AG10803 (cell line): Measurements from ENCODE around the gene TOX3.

Experiments used
- DNase-seq: peaks from one replicate; pipeline ENCODE4 v3.0.0; 2010; ENCODE audit warnings: low read depth
- H3K4me3 ChIP-seq: 2 replicates; pipeline ENCODE4 v1.5.1; 2011; ENCODE audit warnings: mild to moderate bottlenecking, low read length, control low read depth
- CTCF ChIP-seq: conservative IDR thresholded peaks from 2 replicates; pipeline ENCODE4 v1.5.1; 2011; ENCODE audit warnings: mild to moderate bottlenecking, low read length, control low read depth, inconsistent platforms

TOX3 gene

GRCh38 chr16:52389045-52389444, 157.9 kb downstream of the TOX3 start:
- no peak for DNase-seq
- TF ChIP-seq CTCF: no peak
- no peak overlapping the region for H3K4me3 ChIP-seq
